Lung (tissue), 13 donors: Measurements from ENCODE around the gene TAF11L10. TPM values are rescaled to one million over a fixed set of nuclear protein-coding genes. Genes with fewer than 3 reads are reported as not detected.
"Not testable (repeated sequence)": the region's sequence is repeated elsewhere in the genome, so short reads cannot be mapped to it uniquely, and the experiment has no call there.

ENCODE experiments used
- ATAC-seq: fragments of 200-7000 bp; cut with Tn5 transposase; one replicate; pipeline ENCODE4 v1.9.1; 2020; ENCODE audit warnings: moderate number of reproducible peaks; ENCODE audit not compliant: insufficient read depth, low FRiP score
- DNase-seq, 3 donors: peaks; one replicate each; pipeline ENCODE4 v3.0.0-alpha.2; 2013 to 2017
- H3K27ac ChIP-seq, 2 donors: one replicate each; pipeline ENCODE4 v1.5.1; 2013; ENCODE audit warnings: mild to moderate bottlenecking in 2 of 2, moderate library complexity in 2 of 2, control low read depth in 1 of 2, inconsistent platforms in 1 of 2, low read depth in 1 of 2, low read length in 1 of 2
- H3K27me3 ChIP-seq, 3 donors: one replicate each; pipeline ENCODE4 v1.5.1; 2013; ENCODE audit warnings: low read length in 2 of 3; ENCODE audit not compliant: control insufficient read depth in 3 of 3, insufficient read depth in 3 of 3
- H3K36me3 ChIP-seq, 4 donors: one replicate each; pipeline ENCODE4 v1.5.1; 2013; ENCODE audit warnings: low read length in 4 of 4, mild to moderate bottlenecking in 1 of 4, moderate library complexity in 1 of 4; ENCODE audit not compliant: control insufficient read depth in 4 of 4, insufficient read depth in 4 of 4
- H3K4me1 ChIP-seq, 5 donors: one replicate each; pipeline ENCODE4 v1.5.1; 2013; ENCODE audit warnings: low read length in 5 of 5, mild to moderate bottlenecking in 2 of 5, moderate library complexity in 1 of 5; ENCODE audit not compliant: control insufficient read depth in 5 of 5, insufficient read depth in 5 of 5
- H3K4me3 ChIP-seq: one replicate; pipeline ENCODE4 v1.5.1; 2013; ENCODE audit warnings: mild to moderate bottlenecking, control low read depth, moderate library complexity
- H3K9ac ChIP-seq, 2 donors: one replicate each; pipeline ENCODE4 v1.5.1; 2013; ENCODE audit warnings: low read length in 2 of 2, control low read depth in 1 of 2; ENCODE audit not compliant: insufficient read depth in 1 of 2
- H3K9me3 ChIP-seq, 4 donors: one replicate each; pipeline ENCODE4 v1.5.1; 2013; ENCODE audit warnings: low read length in 3 of 4, mild to moderate bottlenecking in 1 of 4, moderate library complexity in 1 of 4; ENCODE audit not compliant: control insufficient read depth in 4 of 4, insufficient read depth in 3 of 4
- WGBS, 2 donors: extraction: QIAGEN DNeasy Blood & Tissue Kit; methylation state at CpG; one replicate each; pipeline ENCODE4 v1.1.7; 2013; 5-methylcytosine and 5-hydroxymethylcytosine counted together
- polyA plus RNA-seq, 2 donors: library from polyadenylated mRNA; stranded (reverse); fragments of 200-250 nt; gene quantifications; one replicate each; pipeline ENCODE4 v1.2.1, GENCODE V29; 2013
- small RNA-seq: library from RNA; depleted of rRNA; stranded (forward); fragments of <200 nt; gene quantifications from one replicate; pipeline ENCODE3, GENCODE V24; 2014; ENCODE audit warnings: low replicate concordance
- total RNA-seq, 2 donors: library from RNA; depleted of rRNA in 1 of 2; stranded (reverse); fragments of >200 nt in 1 of 2; gene quantifications; one replicate each; pipeline ENCODE4 v1.2.1, GENCODE V29; 2014 to 2021
- TF ChIP-seq, protein P1 (sequence below): IDR thresholded peaks from 2 replicates; pipeline ENCODE4 v1.5.1; 2012; ENCODE audit warnings: mild to moderate bottlenecking; ENCODE audit errors: control extremely low read depth, extremely low read depth
- donor health status: control.
- donor health status: control.
- donor health status: Bipolar disorder and iron deficiency.
- donor health status: healthy.
- donor health status: DM: yes; HTN: yes; CAD: no.

Gene TAF11L10
- total and polyA plus RNA-seq, 4 donors, result not detected

- 96 to 97% methylated on average over 14 of the region's 14 CpGs for WGBS, 2 donors
- H3K9ac ChIP-seq, result no peak overlapping the region
- TF ChIP-seq, protein P1, sequence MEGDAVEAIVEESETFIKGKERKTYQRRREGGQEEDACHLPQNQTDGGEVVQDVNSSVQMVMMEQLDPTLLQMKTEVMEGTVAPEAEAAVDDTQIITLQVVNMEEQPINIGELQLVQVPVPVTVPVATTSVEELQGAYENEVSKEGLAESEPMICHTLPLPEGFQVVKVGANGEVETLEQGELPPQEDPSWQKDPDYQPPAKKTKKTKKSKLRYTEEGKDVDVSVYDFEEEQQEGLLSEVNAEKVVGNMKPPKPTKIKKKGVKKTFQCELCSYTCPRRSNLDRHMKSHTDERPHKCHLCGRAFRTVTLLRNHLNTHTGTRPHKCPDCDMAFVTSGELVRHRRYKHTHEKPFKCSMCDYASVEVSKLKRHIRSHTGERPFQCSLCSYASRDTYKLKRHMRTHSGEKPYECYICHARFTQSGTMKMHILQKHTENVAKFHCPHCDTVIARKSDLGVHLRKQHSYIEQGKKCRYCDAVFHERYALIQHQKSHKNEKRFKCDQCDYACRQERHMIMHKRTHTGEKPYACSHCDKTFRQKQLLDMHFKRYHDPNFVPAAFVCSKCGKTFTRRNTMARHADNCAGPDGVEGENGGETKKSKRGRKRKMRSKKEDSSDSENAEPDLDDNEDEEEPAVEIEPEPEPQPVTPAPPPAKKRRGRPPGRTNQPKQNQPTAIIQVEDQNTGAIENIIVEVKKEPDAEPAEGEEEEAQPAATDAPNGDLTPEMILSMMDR, result no peak
Measured at GRCh38 chr5:17604951-17605350, 7.3 kb upstream of the TAF11L10 start.

DNA sequence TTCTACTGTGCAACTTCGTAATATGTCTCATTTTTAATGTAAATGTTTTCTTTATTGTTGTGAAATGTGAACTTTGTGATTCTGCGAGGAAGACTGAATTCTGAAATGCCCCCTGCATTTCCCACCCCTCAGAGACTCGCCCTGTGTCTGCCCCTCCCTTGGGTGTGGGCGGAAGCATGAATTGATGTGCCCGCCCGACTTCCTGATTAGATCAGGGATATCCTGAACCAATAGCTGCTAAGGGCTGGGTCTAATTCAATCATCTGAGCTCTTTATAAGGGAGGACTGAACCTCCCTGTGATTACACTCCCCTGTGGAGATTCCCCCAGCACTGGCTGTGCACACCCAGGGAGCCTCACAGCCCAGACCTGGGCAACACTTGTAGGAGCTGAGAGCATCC lies 6.3 kb upstream of the TAF11L10 start, which contains the start of gene TAF11L11:
Gene TAF11L11 (plus strand): TSS at position 304 of the 400 bp plus-strand sequence.
- not testable (repeated sequence) for H3K4me1 ChIP-seq, H3K9me3 ChIP-seq, H3K36me3 ChIP-seq, DNase-seq, H3K4me3 ChIP-seq, H3K9ac ChIP-seq, H3K27me3 ChIP-seq, H3K27ac ChIP-seq, ATAC-seq
- 70 to 73% methylated on average over 6 of the region's 6 CpGs for WGBS, 2 donors

More at GRCh38 chr5:17604951-17605350, 7.3 kb upstream of the TAF11L10 start:
- ATAC-seq (no peak), DNase-seq (no peak)
- Histone ChIP-seq H3K4me3 (no peak overlapping the region), H3K9me3 (no peaks in the 10 kb centered on the region), H3K27ac (no peak overlapping the region), H3K36me3 (no peaks in the 10 kb centered on the region), H3K4me1 (no peaks in the 10 kb centered on the region), H3K27me3 (no peaks in the 10 kb centered on the region)

DNA sequence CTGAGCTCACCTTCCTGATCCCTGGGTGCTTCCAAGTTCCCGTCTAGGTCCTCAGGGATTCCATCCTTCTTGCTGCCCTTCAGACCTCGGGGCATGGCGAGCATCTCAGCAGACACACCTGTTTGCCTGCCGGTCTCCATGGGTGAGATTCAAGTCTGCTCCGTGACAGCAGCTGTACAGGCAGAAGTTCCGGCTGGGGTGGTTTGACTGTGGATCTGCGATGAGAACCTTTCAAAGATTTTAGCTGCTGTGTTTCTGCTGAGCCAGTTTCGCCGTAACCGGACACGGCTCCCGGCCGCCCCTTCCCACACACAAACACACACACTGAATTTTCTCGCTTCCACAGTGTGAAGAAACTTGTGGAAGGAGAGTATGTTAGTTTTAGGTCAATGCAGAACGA lies 3.4 kb downstream of the TAF11L10 start, which contains the start of gene TAF11L9:
Gene TAF11L9 (minus strand): TSS at position 140 of the 400 bp plus-strand sequence.
- ATAC-seq, H3K27ac ChIP-seq, H3K9ac ChIP-seq, H3K9me3 ChIP-seq, H3K4me3 ChIP-seq, DNase-seq, H3K36me3 ChIP-seq, H3K4me1 ChIP-seq, H3K27me3 ChIP-seq: not testable (repeated sequence)
- WGBS, 2 donors, result 92 to 100% methylated on average over 3 to 10 of the region's 15 CpGs

- not testable (repeated sequence) for H3K9ac ChIP-seq, ATAC-seq, H3K4me1 ChIP-seq, H3K36me3 ChIP-seq, DNase-seq, H3K9me3 ChIP-seq, H3K4me3 ChIP-seq, H3K27ac ChIP-seq, H3K27me3 ChIP-seq
- WGBS, 2 donors, result no CpG with 5 or more reads among the region's 16 CpGs
Measured at GRCh38 chr5:17590860-17591259, 6.8 kb downstream of the TAF11L10 start, which contains the start of gene TAF11L8. Gene TAF11L8, minus strand, starts transcription at chr5:17590960.

DNA sequence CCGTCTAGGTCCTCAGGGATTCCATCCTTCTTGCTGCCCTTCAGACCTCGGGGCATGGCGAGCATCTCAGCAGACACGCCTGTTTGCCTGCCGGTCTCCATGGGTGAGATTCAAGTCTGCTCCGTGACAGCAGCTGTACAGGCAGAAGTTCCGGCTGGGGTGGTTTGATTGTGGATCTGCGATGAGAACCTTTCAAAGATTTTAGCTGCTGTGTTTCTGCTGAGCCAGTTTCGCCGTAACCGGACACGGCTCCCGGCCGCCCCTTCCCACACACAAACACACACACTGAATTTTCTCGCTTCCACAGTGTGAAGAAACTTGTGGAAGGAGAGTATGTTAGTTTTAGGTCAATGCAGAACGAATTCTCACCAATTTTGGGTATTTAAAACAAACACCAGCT lies 12.0 kb downstream of the TAF11L10 start, which contains the start of gene TAF11L7:
Gene TAF11L7 (minus strand): TSS at position 101 of the 400 bp plus-strand sequence.
- H3K36me3 ChIP-seq, DNase-seq, H3K4me1 ChIP-seq, H3K9ac ChIP-seq, H3K27me3 ChIP-seq, H3K9me3 ChIP-seq, ATAC-seq, H3K27ac ChIP-seq, H3K4me3 ChIP-seq: not testable (repeated sequence)
- WGBS, 2 donors, result no CpG with 5 or more reads among the region's 16 CpGs

Small RNA genes within 50 kb of the gene (small RNA-seq; reads per million reads assigned to genes)
- gene AC233724.1 (not detected), gene AC233724.3 (not detected), gene AC233724.4 (not detected), gene AC233724.6 (not detected), gene AC233724.7 (not detected)

Other genes with a start within 250 kb of the TAF11L10 start
- gene TAF11L2, start 99.6 kb downstream of the TAF11L10 start, total RNA-seq, result not detected
- gene TAF11L2, start 99.6 kb downstream of the TAF11L10 start, polyA plus RNA-seq, result under 1 TPM in 1 of 2 donors, not detected in 1; 0.29 TPM
- not detected for gene TAF11L3, start 79.5 kb downstream of the TAF11L10 start, total RNA-seq
- gene TAF11L3, start 79.5 kb downstream of the TAF11L10 start, polyA plus RNA-seq, result not detected
- gene TAF11L4, start 76.0 kb downstream of the TAF11L10 start, total RNA-seq, result not detected
- not detected for gene TAF11L4, start 76.0 kb downstream of the TAF11L10 start, polyA plus RNA-seq
- gene TAF11L5, start 72.6 kb downstream of the TAF11L10 start, total RNA-seq, result not detected
- not detected for gene TAF11L5, start 72.6 kb downstream of the TAF11L10 start, polyA plus RNA-seq
- not detected for gene TAF11L6, start 69.2 kb downstream of the TAF11L10 start, total RNA-seq
- not detected for gene TAF11L6, start 69.2 kb downstream of the TAF11L10 start, polyA plus RNA-seq
- gene TAF11L7, start 12.1 kb downstream of the TAF11L10 start, total RNA-seq, result not detected
- not detected for gene TAF11L7, start 12.1 kb downstream of the TAF11L10 start, polyA plus RNA-seq
- not detected for gene TAF11L8, start 6.9 kb downstream of the TAF11L10 start, total RNA-seq
- not detected for gene TAF11L8, start 6.9 kb downstream of the TAF11L10 start, polyA plus RNA-seq
- not detected for gene TAF11L9, start 3.4 kb downstream of the TAF11L10 start, total RNA-seq
- not detected for gene TAF11L9, start 3.4 kb downstream of the TAF11L10 start, polyA plus RNA-seq
- gene TAF11L11, start 6.4 kb upstream of the TAF11L10 start, total RNA-seq, result not detected
- not detected for gene TAF11L11, start 6.4 kb upstream of the TAF11L10 start, polyA plus RNA-seq
- not detected for gene TAF11L12, start 12.6 kb upstream of the TAF11L10 start, total RNA-seq
- not detected for gene TAF11L12, start 12.6 kb upstream of the TAF11L10 start, polyA plus RNA-seq
- gene TAF11L13, start 34.3 kb upstream of the TAF11L10 start, total RNA-seq, result not detected
- gene TAF11L13, start 34.3 kb upstream of the TAF11L10 start, polyA plus RNA-seq, result not detected
- not detected for gene TAF11L14, start 36.6 kb upstream of the TAF11L10 start, total RNA-seq
- not detected for gene TAF11L14, start 36.6 kb upstream of the TAF11L10 start, polyA plus RNA-seq